PFSK-1 (cell line): ENCODE measurements around the gene IPO5.

Source experiments
- FOXP2 ChIP-seq: optimal IDR thresholded peaks from 2 replicates; pipeline ENCODE3; 2011; ENCODE audit warnings: borderline replicate concordance, control low read depth, inconsistent platforms; ENCODE audit not compliant: insufficient read depth; ENCODE audit errors: extremely low read length, extremely low read depth
- POLR2AphosphoS5 ChIP-seq: IDR thresholded peaks from 2 replicates; pipeline ENCODE4 v1.6.1; 2012; ENCODE audit warnings: low read depth, mild to moderate bottlenecking, control low read depth, low read length, moderate library complexity
- REST ChIP-seq, 2 experiments: IDR thresholded peaks; 2 replicates each; pipeline versions ENCODE4 v1.6.1 to v1.8.0; 2011 to 2012; ENCODE audit warnings: low read depth in 2 of 2, low read length in 2 of 2, control low read depth in 1 of 2, inconsistent platforms in 1 of 2, mild to moderate bottlenecking in 1 of 2, moderate library complexity in 1 of 2; ENCODE audit not compliant: insufficient read depth in 1 of 2
- SIN3A ChIP-seq: IDR thresholded peaks from 2 replicates; pipeline ENCODE4 v1.6.1; 2012; ENCODE audit warnings: mild to moderate bottlenecking, low read length, moderate library complexity, borderline replicate concordance; ENCODE audit not compliant: insufficient read depth
- TAF1 ChIP-seq: IDR thresholded peaks from 2 replicates; pipeline ENCODE4 v1.6.1; 2012; ENCODE audit warnings: low read length, control low read depth, borderline replicate concordance; ENCODE audit not compliant: insufficient read depth

IPO5 gene

DNA sequence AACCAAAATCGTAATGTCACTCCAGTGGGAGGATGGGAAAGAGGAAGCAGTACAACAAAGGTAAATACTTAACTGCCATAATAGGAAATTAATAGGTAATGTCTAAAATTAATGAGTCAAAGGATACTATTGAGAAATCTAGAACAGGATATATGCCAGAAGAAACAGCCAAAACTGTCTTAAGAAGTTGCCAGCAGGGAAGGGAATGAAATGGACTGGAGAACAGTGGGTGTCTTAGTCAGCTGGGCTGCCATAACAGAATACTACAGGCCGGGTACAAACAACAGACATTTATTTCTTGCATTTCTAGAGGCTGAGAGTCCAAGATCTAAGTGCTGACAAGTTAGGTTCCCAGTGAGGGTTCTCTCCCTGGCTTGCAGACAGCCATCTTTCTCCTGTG, 40.3 kb upstream of the IPO5 start:
- TF ChIP-seq REST (IDR thresholded peaks at IDR 0.05; ENCODE audit: insufficient read depth in 1 of 2, low read depth in 2 of 2, low read length in 2 of 2), result no peak
- TF ChIP-seq POLR2AphosphoS5, result no peak
- TF ChIP-seq FOXP2, result no peak
- no peak for TF ChIP-seq TAF1
- no peak for TF ChIP-seq SIN3A

DNA sequence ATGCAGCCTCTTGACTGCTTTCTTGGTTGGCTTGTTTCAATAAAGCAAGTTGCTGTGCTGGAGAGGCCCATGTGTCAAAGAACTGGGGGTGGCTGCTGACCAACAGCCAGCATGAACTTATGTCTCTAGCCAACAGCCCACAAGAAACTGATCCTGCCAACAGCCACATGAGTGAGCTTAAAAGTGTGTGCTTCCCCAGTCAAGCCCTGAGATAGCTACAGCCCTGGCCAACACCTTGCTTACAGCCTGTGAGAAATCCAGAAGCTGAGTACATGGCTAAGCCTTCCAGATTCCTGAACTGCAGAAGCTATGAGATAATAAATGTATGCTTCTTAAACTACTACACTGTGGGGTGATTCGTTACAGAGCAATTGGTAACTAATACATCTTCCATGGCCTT, 38.9 kb upstream of the IPO5 start:
- TF ChIP-seq REST (IDR thresholded peaks at IDR 0.05; ENCODE audit: insufficient read depth in 1 of 2, low read depth in 2 of 2, low read length in 2 of 2) (no peak), FOXP2 (no peak), SIN3A (no peak), TAF1 (no peak), POLR2AphosphoS5 (no peak)

DNA sequence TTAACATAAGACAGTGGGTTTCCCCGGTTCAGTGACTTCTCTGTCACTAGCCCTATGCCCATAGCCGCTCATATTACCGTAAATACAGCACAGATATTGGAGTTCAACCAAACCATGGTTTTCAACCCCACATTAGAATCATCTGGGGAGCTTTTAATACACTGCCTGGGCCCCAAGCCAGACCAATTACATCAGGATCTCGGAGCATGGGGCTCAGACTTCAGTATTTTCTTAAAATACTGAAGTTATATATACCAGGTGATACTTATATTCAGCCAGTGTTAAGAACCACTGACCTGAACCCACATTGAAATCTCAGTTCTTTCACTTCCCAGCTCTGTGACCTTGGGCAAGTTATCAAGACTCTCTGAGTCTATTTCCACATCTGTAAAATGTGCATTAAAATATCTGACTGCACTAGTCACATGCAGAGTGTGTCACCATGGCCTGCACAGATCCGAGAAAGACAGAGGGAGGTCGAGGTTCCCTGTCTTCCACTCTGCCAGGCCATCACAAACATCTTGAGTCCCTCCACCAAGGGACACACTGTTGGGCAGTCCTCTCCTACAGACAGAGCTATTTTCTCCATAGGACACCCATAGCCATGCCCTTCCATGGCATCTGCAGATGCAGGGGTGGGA, 32.2 kb upstream of the IPO5 start:
- TF ChIP-seq REST (IDR thresholded peaks at IDR 0.05; ENCODE audit: insufficient read depth in 1 of 2, low read depth in 2 of 2, low read length in 2 of 2), result no peak
- no peak for TF ChIP-seq TAF1

DNA sequence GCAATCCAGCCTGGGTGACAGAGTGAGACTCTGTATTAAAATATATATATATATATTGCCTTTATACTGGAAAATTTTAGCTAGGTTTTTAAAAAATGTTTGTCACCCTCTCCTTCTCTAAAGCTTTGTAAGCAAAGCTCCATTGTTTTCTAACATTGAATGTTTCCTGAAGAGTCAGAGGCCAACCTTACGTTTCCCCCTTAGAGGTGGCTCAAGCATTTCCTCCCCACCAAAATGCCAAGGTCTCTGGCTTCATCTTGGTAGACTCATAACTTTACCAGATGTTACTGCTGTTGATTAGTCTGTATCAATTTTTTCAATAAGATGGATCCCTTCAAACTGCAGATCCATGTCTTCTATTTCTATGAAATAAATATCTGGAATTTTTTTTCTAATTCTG, 25.2 kb upstream of the IPO5 start:
- TF ChIP-seq REST (IDR thresholded peaks at IDR 0.05; ENCODE audit: insufficient read depth in 1 of 2, low read depth in 2 of 2, low read length in 2 of 2), result no peak

DNA sequence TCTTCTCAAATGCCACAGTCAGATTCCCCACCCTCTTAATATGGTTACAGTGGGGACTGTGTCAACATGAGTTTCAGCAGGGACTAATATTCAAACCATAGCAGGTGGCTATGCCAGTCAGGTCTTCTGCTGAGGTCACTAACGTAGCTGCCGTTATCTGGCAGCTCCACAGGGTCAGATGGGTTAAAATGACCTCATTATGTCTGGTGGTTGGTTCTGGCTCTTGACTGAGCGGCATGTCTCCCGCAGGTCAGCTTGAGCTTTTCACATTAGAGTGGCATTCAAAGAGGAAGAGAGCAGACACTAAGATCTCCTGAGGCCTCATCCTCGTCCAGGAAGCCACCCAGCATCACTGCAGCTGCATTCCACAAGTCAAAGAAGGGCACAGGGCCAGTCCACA, 21.4 kb upstream of the IPO5 start:
- TF ChIP-seq SIN3A, result no peak
- no peak for TF ChIP-seq FOXP2
- no peak for TF ChIP-seq TAF1
- TF ChIP-seq POLR2AphosphoS5, result no peak
- no peak for TF ChIP-seq REST (IDR thresholded peaks at IDR 0.05; ENCODE audit: insufficient read depth in 1 of 2, low read depth in 2 of 2, low read length in 2 of 2)
